ENCODE data around the gene B3GALT5.

B3GALT5 gene

GRCh38 chr21:39604951-39605350 is 7.8 kb upstream of the B3GALT5 start:
- no peak for DNase-seq (ENCODE audit: low spot score)

- DNase-seq (ENCODE audit: low spot score), result no peak
These were observed 2.0 kb upstream of the B3GALT5 start for GRCh38 chr21:39610703-39611102.

GRCh38 chr21:39611551-39612190 is 1.1 kb upstream of the B3GALT5 start:
- DNase-seq (ENCODE audit: low spot score), result no peak

- DNase-seq (ENCODE audit: low spot score), result no peak
These were observed 548 bp downstream of the B3GALT5 start for GRCh38 chr21:39613041-39613934.

GRCh38 chr21:39616211-39616772 is 3.6 kb downstream of the B3GALT5 start:
- DNase-seq (ENCODE audit: low spot score), result no peak

DNA sequence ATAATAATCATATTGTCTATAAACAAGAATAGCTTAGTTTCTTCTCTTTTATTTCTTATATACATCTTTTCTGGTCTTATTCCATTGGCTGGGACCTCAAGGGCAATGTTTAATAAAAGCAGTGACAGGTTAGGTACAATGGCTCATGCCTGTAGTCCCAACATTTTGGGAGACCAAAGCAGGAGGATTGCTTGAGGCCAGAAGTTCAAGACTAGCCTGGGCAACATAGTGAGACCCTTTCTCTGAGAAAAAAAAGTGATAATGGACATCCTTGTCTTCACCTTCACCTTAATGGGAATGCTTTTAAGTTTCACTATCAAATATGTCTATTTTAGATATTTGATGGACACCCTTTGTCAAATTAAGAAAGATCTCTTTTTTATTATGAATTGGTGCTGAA is 8.1 kb downstream of the B3GALT5 start:
- DNase-seq (ENCODE audit: low spot score), result no peak

DNA sequence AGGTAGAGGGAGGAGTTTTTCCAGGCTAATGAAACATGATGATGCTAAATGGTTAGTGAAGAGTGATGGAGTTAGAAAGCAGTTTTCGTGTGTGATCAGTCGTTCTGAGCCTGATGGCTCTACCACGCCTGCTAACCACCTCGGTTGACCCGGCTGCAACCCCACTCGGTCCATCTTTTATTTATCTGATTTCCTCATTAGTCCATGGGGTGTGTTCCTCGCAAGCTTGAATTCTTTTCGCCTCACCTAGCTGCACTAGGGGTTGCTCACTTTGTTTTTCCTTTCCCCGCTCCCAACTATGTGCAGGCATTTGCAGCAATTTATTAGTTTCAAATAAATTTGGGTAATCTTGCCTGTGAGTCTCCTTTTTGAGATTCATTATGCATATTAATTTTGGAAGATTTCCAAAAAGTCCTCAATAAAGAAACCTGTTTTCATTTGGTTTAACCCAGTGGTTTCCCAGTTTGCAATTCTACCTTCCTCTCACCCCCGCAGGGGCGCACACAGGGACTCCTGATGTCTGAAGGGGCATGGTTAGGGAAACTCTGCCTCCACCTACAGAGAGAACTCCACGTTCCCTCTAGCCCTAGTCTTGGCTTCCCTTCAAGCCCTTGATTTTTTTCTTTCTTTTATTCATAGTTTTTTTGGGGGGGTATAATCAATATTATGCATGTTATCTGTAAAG is 12.6 kb downstream of the B3GALT5 start:
- DNase-seq (ENCODE audit: low spot score), result no peak

DNA sequence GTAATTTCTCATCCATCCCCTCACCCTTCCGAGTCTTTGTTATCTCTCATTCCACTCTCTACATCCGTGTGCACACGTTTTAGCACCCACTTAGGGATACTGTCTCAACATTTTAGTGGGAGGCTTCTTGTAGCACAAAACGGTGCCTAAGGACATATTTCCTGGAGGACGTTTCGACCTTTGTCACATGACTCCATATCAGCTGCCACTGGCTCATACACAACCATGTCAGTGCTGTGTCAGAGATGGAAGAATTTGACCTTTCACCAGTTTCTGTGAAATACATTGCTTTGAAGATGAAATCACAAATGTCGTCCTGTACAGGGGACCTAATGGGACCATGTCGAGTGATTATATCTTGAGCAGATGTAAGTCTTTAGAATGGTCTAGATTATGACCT is 15.6 kb downstream of the B3GALT5 start:
- DNase-seq (ENCODE audit: low spot score), result no peak

GRCh38 chr21:39630191-39630591 is 17.5 kb downstream of the B3GALT5 start:
- no peak for DNase-seq (ENCODE audit: low spot score)

DNA sequence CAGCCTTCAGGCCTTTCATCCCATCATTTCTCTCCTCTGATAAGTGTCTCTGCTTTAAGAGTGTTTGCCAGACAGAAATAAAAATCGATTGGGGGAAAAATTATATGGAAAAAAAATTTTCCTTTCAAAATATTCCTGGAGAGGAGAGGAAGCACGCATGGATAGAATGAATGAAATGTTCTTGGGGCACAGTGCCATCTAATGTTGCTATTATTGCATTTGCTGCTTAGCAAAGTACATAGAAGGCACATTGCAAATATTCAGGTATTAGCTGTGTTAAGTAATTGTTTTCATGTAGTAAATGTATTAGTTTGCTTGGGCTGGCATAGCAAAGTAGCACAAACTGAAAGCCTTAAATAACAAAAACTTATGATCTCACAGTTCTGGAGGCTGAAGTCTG is 18.1 kb downstream of the B3GALT5 start:
- DNase-seq (ENCODE audit: low spot score), result no peak

GRCh38 chr21:39631842-39632562 is 19.3 kb downstream of the B3GALT5 start:
- no peak for DNase-seq (ENCODE audit: low spot score)

DNA sequence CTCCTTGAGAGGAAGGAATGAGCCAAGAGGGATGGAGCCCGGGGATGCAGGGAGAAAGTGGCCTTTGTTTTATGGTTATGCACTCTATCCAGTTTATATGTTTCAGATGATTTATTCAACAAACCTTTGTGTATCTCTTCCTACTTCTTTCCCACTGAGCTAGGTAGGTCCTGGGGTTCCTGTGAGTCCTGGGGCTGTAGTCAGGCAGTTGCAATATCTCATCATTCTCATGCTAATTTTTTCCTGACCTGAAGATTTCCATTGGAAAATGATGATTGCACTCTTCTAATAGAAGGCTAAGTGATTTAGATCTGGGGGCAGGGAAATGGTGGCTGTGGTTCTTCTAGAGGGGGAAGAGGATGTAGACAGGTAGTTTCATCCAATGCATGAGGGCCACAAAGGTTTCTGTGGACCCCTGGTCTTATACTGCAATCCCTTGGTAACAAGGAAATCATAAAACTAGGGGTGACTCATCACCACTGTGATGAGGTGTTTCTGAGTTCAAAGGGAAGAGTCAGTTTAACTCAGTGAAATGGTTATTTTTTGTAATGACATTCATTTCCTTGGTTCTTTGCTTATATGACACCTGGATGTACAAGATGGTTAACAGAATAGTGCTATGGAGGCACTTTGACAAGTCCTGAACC is 20.2 kb downstream of the B3GALT5 start:
- no peak for DNase-seq (ENCODE audit: low spot score)

DNA sequence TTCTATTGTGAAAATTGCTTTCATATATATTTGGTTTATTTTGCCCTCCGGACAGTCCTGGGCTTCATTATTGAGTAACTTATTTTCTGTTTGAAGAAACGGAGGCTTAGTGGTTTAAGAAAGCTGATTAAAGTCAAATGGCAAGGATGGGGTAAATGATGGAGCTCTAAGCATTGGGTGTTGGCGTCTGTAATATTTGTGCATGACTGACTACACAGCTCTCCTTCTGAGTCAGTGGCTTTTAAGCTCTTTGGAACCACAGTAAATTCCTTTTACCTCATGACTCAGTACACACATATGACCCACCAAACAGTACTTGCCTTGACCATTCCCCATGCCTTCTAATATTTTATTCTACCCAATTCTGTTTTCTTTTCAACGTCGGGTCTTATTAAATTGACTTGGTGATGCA is 21.0 kb downstream of the B3GALT5 start:
- DNase-seq (ENCODE audit: low spot score), result no peak

GRCh38 chr21:39634507-39634906 is 21.8 kb downstream of the B3GALT5 start:
- DNase-seq (ENCODE audit: low spot score), result no peak

DNA sequence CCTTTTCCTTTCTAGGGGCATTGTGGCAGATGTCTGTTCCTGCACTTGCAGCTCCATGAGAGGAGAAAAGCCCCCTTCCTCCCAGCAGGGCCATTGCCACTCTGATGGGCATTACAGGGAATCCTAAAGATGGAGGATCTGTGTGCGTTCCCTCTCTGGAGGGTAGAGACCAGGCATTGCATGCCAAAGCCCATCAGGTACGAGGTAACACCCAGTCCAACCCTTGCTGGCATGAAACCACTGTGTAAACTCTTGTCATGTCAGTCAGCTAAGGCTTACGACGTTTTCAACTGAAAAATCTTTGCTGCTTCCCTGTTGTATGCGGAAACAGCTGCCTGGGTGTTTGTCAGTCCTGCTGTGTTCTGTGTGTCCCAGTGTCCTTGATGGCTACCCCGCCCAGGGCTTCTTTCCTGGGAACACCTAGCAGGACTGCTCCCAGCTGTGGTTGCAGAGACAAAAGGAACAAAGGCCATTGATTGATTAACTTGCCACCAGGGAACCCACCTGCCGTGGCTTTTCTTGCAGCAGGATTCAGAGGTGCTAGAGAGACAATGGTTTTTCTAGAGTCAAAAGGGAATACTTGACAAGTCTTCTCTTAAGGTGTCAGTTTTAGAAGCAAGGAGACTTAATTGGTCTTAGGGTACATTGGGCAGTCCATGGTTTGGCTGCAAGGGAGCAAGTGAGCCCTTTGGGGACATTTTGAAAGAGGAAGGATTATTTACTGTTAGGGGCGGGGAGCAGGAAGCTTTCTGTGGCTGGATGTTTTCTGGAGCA is 24.6 kb downstream of the B3GALT5 start:
- DNase-seq (ENCODE audit: low spot score), result no peak

GRCh38 chr21:39637971-39638240 is 25.2 kb downstream of the B3GALT5 start:
- DNase-seq (ENCODE audit: low spot score), result no peak

GRCh38 chr21:39638281-39638680 is 25.5 kb downstream of the B3GALT5 start:
- no peak for DNase-seq (ENCODE audit: low spot score)

DNA sequence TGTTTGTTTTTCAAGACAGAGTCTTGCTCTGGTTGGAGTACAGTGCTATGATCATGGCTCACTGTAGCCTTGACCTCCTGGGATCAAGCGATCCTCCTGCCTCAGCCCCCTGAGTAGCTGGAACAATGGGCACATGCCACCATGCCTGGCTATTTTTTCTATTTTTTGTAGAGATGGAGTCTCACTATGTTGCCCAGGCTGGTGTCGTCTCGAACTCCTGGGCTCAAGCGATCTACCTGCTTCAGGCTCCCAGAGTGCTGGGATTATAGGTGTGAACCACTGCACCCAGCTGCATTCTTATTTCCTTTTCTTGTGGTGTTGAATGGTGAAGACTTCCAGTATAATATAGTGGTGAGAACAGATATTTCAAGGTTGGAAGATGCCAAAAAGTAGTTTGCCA is 28.0 kb downstream of the B3GALT5 start:
- DNase-seq (ENCODE audit: low spot score), result no peak

DNA sequence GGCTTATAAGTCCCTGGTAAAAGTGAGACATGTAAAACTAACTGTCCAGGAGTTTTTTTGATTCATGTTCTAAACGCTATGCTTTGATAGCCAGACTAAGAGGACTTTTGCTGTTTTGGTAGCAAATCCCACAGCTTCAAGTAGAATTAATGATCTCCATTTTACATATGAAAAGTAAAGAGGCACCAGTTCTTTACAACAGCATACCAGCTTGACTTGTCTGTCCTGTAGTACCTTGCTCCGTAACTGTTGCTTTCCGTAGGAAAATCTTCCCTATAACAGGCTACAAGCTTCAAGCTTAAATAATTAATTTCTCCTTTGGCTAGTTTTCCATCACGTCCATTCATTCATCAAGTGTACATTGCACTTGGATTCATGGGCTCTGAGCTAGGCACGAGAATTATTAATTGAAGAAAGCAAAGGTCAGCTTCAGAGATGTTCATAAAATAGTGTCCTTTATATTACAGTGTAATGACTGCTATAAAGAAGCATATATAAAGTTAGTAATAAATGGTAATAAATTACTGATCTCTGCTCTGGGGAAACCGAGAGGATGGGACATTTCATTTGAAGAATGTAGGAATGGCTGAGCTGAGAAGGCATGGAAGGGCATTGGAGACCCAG is 29.2 kb downstream of the B3GALT5 start:
- no peak for DNase-seq (ENCODE audit: low spot score)

DNA sequence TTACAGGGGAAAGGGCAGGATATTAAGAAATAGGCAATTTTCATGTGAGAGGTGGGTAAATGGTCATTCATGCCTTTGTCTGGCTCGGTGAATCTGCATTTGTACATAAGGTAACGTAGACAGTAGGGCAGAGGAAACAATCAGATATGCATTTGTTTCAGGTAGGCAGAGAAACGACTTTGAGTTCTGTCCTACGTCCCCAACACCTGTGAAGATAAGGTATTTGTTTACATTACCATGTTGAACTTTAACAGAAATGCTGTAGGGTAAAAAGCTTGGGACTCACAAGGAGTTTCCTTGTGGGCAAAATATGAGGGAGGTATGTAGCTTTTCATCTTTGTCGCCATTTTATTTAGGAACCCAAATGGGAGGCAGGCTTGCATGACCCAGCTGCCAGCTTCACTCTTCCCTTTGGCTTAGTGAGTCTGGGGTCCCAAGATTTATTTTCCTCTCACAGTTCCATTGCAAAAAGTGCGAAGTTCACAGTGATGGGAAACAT is 31.4 kb downstream of the B3GALT5 start:
- DNase-seq (ENCODE audit: low spot score), result no peak

Data from NAMALWA (cell line).